Neuronal stem cell (in vitro differentiated cells): Measurements from ENCODE around the gene PPM1M.

ENCODE experiments used
- DNase-seq: peaks from one replicate; pipeline ENCODE4 v3.0.0-alpha.2; 2013; ENCODE audit warnings: low spot score
- H2AFZ ChIP-seq: one replicate; pipeline ENCODE4 v1.6.1; 2013; ENCODE audit warnings: mild to moderate bottlenecking, low read length, inconsistent platforms
- H2AK5ac ChIP-seq: 2 replicates; pipeline ENCODE4 v1.6.1; 2013; ENCODE audit warnings: low read depth, mild to moderate bottlenecking, inconsistent platforms, low read length, moderate library complexity, mixed read lengths
- H2BK120ac ChIP-seq: 2 replicates; pipeline ENCODE4 v1.6.1; 2013; ENCODE audit warnings: low read depth, mild to moderate bottlenecking, inconsistent platforms, low read length, moderate library complexity, mixed read lengths
- H2BK12ac ChIP-seq: one replicate; pipeline ENCODE4 v1.6.1; 2013; ENCODE audit warnings: low read length, inconsistent platforms
- H2BK15ac ChIP-seq: 2 replicates; pipeline ENCODE4 v1.6.1; 2013; ENCODE audit warnings: mild to moderate bottlenecking, low read length, inconsistent platforms, mixed read lengths
- H2BK5ac ChIP-seq: one replicate; pipeline ENCODE4 v1.6.1; 2013; ENCODE audit warnings: inconsistent platforms, mild to moderate bottlenecking, low read length, moderate library complexity
- H3K14ac ChIP-seq: one replicate; pipeline ENCODE4 v1.6.1; 2013; ENCODE audit warnings: low read length, inconsistent platforms
- H3K18ac ChIP-seq: 2 replicates; pipeline ENCODE4 v1.6.1; 2013; ENCODE audit warnings: low read length, inconsistent platforms
- H3K23ac ChIP-seq: 2 replicates; pipeline ENCODE4 v1.6.1; 2013; ENCODE audit warnings: low read depth, mild to moderate bottlenecking, mixed read lengths, low read length, inconsistent platforms; ENCODE audit not compliant: poor library complexity
- H3K27ac ChIP-seq: replicated peaks from 3 replicates; pipeline ENCODE4 v1.5.1; 2013; ENCODE audit warnings: low read length, inconsistent platforms
- H3K27me3 ChIP-seq, 3 experiments: 2 replicates each; pipeline ENCODE4 v1.6.1; 2013; ENCODE audit warnings: low read length in 3 of 3, mild to moderate bottlenecking in 2 of 3, inconsistent platforms in 1 of 3, low read depth in 1 of 3, mixed read lengths in 1 of 3, moderate library complexity in 1 of 3; ENCODE audit not compliant: control insufficient read depth in 3 of 3, insufficient read depth in 3 of 3
- H3K36me3 ChIP-seq, 2 donors: replicated peaks in 1 of 2; 2 replicates each; pipeline ENCODE4 v1.6.1; 2013; ENCODE audit warnings: low read length in 2 of 2; ENCODE audit not compliant: control insufficient read depth in 2 of 2, insufficient read depth in 2 of 2
- H3K4ac ChIP-seq: 2 replicates; pipeline ENCODE4 v1.6.1; 2013; ENCODE audit warnings: inconsistent platforms, mild to moderate bottlenecking, low read length, moderate library complexity
- H3K4me1 ChIP-seq, 2 donors: 1 replicate in 1 of 2; 2 replicates in 1 of 2; pipeline ENCODE4 v1.6.1; 2013; ENCODE audit warnings: low read length in 2 of 2, low read depth in 1 of 2; ENCODE audit not compliant: control insufficient read depth in 2 of 2, insufficient read depth in 1 of 2
- H3K4me2 ChIP-seq: one replicate; pipeline ENCODE4 v1.6.1; 2013; ENCODE audit warnings: mild to moderate bottlenecking, low read length, inconsistent platforms; ENCODE audit not compliant: insufficient read depth, poor library complexity, severe bottlenecking
- H3K4me3 ChIP-seq, 2 donors: 2 replicates each; pipeline ENCODE4 v1.5.1; 2013; ENCODE audit warnings: low read length in 2 of 2, mild to moderate bottlenecking in 2 of 2, inconsistent platforms in 1 of 2, moderate library complexity in 1 of 2
- H3K79me1 ChIP-seq: one replicate; pipeline ENCODE4 v1.6.1; 2013; ENCODE audit warnings: low read depth, mild to moderate bottlenecking, inconsistent platforms, low read length, moderate library complexity
- H3K9ac ChIP-seq: one replicate; pipeline ENCODE4 v1.6.1; 2013; ENCODE audit warnings: mild to moderate bottlenecking, low read depth, low read length, inconsistent platforms; ENCODE audit not compliant: poor library complexity
- H3K9me3 ChIP-seq, 2 donors: replicated peaks in 1 of 2; 2 replicates each; pipeline versions ENCODE3 to v1.6.1; 2013; ENCODE audit warnings: low read length in 2 of 2, mild to moderate bottlenecking in 2 of 2, inconsistent platforms in 1 of 2, low read depth in 1 of 2, mixed read lengths in 1 of 2, moderate library complexity in 1 of 2; ENCODE audit not compliant: control insufficient read depth in 2 of 2, insufficient read depth in 1 of 2
- H4K8ac ChIP-seq: one replicate; pipeline ENCODE4 v1.6.1; 2013; ENCODE audit warnings: low read depth, mild to moderate bottlenecking, inconsistent platforms, low read length, moderate library complexity
- H4K91ac ChIP-seq: one replicate; pipeline ENCODE4 v1.6.1; 2013; ENCODE audit warnings: low read length, low read depth, mild to moderate bottlenecking, inconsistent platforms; ENCODE audit not compliant: poor library complexity
- WGBS, 2 donors: extraction: QIAGEN DNeasy Blood & Tissue Kit; methylation state at CpG; one replicate each; pipeline ENCODE4 v1.1.7; 2013; ENCODE audit warnings: missing lambda C conversion rate in 2 of 2, mixed read lengths in 1 of 2; ENCODE audit not compliant: insufficient read length in 2 of 2, insufficient replicate concordance in 1 of 2; ENCODE audit errors: extremely low coverage in 2 of 2; 5-methylcytosine and 5-hydroxymethylcytosine counted together

The PPM1M gene

DNA sequence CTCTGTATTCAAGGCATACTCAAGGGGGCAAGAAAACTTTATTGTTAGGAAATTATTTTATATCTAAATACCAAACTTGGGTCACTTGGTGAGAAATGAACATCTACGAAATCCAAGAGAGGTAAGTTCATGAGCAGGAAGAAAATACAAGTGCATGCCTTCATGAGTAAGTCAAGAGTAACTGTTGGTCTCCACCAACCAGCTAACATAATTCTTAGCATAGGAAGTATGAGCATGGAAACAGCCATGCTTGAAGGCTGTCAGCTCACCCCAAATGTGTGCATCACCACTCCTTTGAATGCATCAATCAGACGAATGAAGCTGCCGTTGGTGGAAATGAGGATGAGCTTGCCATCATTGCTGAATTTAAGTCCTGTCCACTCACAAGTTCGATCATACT is 13.9 kb downstream of the PPM1M start:
- WGBS, 2 donors: no CpG with 5 or more reads among the region's 4 CpGs
- H2BK15ac ChIP-seq: no peak overlapping the region
- H3K4ac ChIP-seq: no peak overlapping the region
- no peaks in the 10 kb centered on the region for H3K79me1 ChIP-seq
- H3K36me3 ChIP-seq: peaks cover 56 to 98% of the 10 kb centered on the region in 2 donors
- H3K18ac ChIP-seq: no peak overlapping the region
- no peak overlapping the region for H3K27ac ChIP-seq
- H3K9ac ChIP-seq: no peak overlapping the region
- no peaks in the 10 kb centered on the region for H3K27me3 ChIP-seq
- no peak overlapping the region for H2BK5ac ChIP-seq
- H2AFZ ChIP-seq: no peak overlapping the region
- no peak overlapping the region for H4K91ac ChIP-seq
- H3K14ac ChIP-seq: no peak overlapping the region
- no peak for DNase-seq
- no peaks in the 10 kb centered on the region for H3K4me1 ChIP-seq
- no peak overlapping the region for H4K8ac ChIP-seq
- H2BK12ac ChIP-seq: no peak overlapping the region
- no peak overlapping the region for H3K4me3 ChIP-seq
- H3K23ac ChIP-seq: no peak overlapping the region
- no peak overlapping the region for H2AK5ac ChIP-seq
- H3K9me3 ChIP-seq: no peaks in the 10 kb centered on the region
- no peak overlapping the region for H3K4me2 ChIP-seq
- no peak overlapping the region for H2BK120ac ChIP-seq

DNA sequence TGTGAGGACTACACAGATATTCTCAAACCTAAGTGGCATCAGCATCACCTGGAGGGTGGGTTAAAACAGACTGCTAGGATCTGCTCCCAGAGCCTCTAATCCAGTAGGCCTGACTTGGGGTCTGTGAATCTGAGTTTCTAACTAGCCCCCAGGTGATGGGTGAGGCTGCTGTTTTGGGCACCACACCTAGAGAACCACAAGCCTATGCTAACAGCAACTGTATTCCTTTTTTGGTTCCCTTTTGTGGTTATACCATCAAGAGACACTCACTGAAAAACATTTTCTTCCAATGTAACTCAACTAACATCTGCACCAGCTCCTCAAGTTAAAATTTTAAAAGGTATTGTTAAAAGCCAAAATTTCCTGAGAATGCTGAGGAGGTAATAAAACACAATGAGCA is 16.9 kb downstream of the PPM1M start:
- Histone ChIP-seq H3K4me3 (no peak overlapping the region), H3K23ac (no peak overlapping the region), H4K91ac (no peak overlapping the region), H3K9ac (no peak overlapping the region), H3K4me1 (no peaks in the 10 kb centered on the region), H3K79me1 (no peaks in the 10 kb centered on the region), H3K36me3 (peaks cover 46 to 99% of the 10 kb centered on the region in 2 donors), H3K14ac (no peak overlapping the region), H2BK12ac (no peak overlapping the region), H3K4ac (no peak overlapping the region), H2BK15ac (no peak overlapping the region), H2AK5ac (no peak overlapping the region), H3K9me3 (no peaks in the 10 kb centered on the region), H2BK5ac (no peak overlapping the region), H3K4me2 (no peak overlapping the region), H3K18ac (no peak overlapping the region), H2BK120ac (no peak overlapping the region), H4K8ac (no peak overlapping the region), H2AFZ (no peak overlapping the region), H3K27ac (no peak overlapping the region), H3K27me3 (no peaks in the 10 kb centered on the region)
- DNase-seq: no peak

DNA sequence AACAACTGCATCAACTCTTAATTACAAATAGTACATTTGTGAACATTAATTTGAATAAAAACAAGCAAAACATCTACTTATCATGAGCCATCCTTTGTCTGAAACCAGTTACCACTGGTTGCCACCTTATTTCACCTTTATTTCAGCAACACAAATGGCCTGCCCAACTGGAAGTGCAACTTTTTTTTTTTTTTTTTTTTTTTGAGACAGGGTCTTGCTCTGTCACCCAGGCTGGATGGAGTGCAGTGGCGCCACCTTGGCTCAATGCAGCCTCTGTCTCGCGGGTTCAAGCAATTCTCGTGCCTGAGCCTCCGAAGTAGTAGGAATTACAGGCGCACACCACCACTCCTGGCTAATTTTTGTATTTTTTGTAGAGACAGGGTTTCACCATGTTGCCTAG is 19.8 kb downstream of the PPM1M start:
- no CpG with 5 or more reads among the region's 6 CpGs for WGBS, 2 donors
- Histone ChIP-seq H3K4me3 (no peak overlapping the region), H2AK5ac (no peak overlapping the region), H3K27ac (no peak overlapping the region), H2BK15ac (no peak overlapping the region), H2BK12ac (no peak overlapping the region), H3K14ac (no peak overlapping the region), H4K8ac (no peak overlapping the region), H3K79me1 (peaks cover 4% of the 10 kb centered on the region), H3K4ac (no peak overlapping the region), H4K91ac (no peak overlapping the region), H3K18ac (no peak overlapping the region), H3K9ac (no peak overlapping the region), H3K23ac (no peak overlapping the region), H2BK120ac (no peak overlapping the region), H3K9me3 (no peaks in the 10 kb centered on the region), H2BK5ac (no peak overlapping the region), H3K4me2 (no peak overlapping the region), H3K36me3 (peaks cover 31 to 99% of the 10 kb centered on the region in 2 donors), H3K27me3 (no peaks in the 10 kb centered on the region), H2AFZ (no peak overlapping the region), H3K4me1 (no peaks in the 10 kb centered on the region)
- no peak for DNase-seq

DNA sequence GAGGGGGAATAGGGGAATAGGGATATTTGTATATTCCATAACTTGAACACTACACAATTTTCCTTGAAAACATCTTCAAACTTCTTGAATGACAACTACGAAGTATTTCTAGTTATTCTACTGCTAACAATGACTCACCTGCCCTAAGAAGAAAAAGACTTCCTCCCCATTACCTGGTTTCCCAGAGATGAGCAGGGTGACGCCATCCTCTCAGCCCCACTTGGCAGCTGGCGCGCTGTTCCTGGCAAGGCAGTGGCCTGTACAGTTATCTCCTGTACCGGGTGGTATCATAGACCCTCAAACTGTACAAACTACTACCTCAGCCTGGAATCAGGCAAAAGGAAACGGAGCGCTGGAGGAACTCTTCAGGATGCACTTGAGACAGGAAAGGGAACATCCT is 22.5 kb downstream of the PPM1M start:
- no peak overlapping the region for H2AFZ ChIP-seq
- no peak for DNase-seq
- H2BK12ac ChIP-seq: no peak overlapping the region
- no peaks in the 10 kb centered on the region for H3K27me3 ChIP-seq
- H3K14ac ChIP-seq: no peak overlapping the region
- H3K4me2 ChIP-seq: no peak overlapping the region
- no peak overlapping the region for H2AK5ac ChIP-seq
- no peak overlapping the region for H4K91ac ChIP-seq
- no peak overlapping the region for H4K8ac ChIP-seq
- H3K4me1 ChIP-seq: no peaks in the 10 kb centered on the region
- H3K4ac ChIP-seq: no peak overlapping the region
- H3K23ac ChIP-seq: no peak overlapping the region
- no peak overlapping the region for H3K18ac ChIP-seq
- no CpG with 5 or more reads among the region's 7 CpGs for WGBS, 2 donors
- H2BK120ac ChIP-seq: no peak overlapping the region
- no peak overlapping the region for H3K27ac ChIP-seq
- no peaks in the 10 kb centered on the region for H3K9me3 ChIP-seq
- no peak overlapping the region for H2BK15ac ChIP-seq
- H2BK5ac ChIP-seq: no peak overlapping the region
- peaks cover 9% of the 10 kb centered on the region for H3K79me1 ChIP-seq
- H3K36me3 ChIP-seq: peaks cover 32 to 99% of the 10 kb centered on the region in 2 donors
- H3K9ac ChIP-seq: peak overlapping the region; percentile 51
- no peak overlapping the region for H3K4me3 ChIP-seq
